ENCODE results near the gene BRSK2.

Gene BRSK2

DNA sequence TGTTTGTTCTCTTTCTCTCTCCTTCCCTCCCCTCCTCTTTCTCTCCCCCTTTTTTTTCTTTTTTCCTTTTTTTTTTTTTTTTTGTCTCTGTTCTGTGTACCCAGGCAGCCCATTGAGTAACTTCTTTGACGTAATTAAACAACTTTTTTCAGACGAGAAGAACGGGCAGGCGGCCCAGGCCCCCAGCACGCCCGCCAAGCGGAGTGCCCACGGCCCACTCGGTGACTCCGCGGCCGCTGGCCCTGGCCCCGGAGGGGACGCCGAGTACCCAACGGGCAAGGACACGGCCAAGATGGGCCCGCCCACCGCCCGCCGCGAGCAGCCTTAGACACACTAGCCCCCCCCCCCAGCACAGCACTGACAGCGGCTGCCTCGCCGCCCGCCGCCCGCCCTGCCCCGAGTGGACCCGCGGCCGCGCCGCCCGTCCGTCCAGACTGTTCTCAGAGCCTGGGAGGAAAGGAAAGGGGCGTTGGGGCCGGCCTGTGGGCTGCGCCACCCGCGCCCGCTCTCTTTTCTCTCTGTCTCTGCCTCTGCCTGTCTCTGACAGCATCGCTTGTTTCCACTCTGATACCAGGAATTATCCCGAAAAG lies 70.8 kb downstream of the BRSK2 start:
- TF ChIP-seq, protein P1, sequence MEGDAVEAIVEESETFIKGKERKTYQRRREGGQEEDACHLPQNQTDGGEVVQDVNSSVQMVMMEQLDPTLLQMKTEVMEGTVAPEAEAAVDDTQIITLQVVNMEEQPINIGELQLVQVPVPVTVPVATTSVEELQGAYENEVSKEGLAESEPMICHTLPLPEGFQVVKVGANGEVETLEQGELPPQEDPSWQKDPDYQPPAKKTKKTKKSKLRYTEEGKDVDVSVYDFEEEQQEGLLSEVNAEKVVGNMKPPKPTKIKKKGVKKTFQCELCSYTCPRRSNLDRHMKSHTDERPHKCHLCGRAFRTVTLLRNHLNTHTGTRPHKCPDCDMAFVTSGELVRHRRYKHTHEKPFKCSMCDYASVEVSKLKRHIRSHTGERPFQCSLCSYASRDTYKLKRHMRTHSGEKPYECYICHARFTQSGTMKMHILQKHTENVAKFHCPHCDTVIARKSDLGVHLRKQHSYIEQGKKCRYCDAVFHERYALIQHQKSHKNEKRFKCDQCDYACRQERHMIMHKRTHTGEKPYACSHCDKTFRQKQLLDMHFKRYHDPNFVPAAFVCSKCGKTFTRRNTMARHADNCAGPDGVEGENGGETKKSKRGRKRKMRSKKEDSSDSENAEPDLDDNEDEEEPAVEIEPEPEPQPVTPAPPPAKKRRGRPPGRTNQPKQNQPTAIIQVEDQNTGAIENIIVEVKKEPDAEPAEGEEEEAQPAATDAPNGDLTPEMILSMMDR (IDR thresholded peaks at IDR 0.05; ENCODE audit: low read depth, low read length, missing control alignments), result no peak
- no peak for DNase-seq (ENCODE audit: low read depth)
- H3K4me3 ChIP-seq (ENCODE audit: low read depth, low read length), result no peak overlapping the region

DNA sequence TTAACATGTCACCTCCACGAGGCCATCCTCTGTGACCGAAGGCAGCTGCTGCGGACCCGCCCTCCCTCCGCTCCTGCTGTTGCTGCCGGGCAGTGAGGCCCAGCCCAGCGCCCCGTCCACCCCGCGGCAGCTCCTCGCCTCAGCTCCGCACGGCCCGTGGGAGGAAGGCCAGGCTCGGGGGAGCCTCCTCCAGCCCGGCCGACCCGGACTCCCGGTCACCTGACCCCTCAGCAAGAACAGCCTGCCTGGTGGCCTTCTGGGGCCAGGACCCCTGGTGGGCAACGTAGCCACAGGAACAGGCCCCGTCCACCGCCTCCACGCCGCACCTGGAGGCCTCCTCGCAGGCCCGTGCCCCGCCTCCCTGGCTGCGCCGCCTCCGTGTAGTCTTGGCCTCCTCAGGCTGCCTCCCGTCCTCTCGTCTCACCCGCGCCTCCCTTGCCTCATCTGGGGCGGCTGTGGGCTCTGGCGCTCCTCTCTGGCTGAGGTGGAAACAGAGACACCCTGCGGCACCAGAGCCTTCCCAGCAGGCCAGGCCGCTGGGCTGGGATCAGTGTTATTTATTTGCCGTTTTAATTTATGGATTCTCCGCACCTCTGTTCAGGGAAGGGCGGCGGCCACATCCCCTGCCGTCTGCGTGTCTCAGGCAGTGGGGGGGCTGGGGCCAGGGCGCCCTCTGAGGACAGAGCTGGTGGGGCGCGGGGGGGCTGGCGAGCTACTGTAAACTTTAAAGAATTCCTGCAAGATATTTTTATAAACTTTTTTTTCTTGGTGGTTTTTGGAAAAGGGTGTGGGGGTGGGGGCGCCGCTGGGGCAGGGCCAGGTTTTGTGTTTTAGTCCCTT lies 71.5 kb downstream of the BRSK2 start:
- no peak overlapping the region for H3K4me3 ChIP-seq (ENCODE audit: low read depth, low read length)
- DNase-seq (ENCODE audit: low read depth), result no peak
- TF ChIP-seq, protein P1 (IDR thresholded peaks at IDR 0.05; ENCODE audit: low read depth, low read length, missing control alignments), result no peak

- no peak for DNase-seq (ENCODE audit: low read depth)
- TF ChIP-seq, protein P1 (IDR thresholded peaks at IDR 0.05; ENCODE audit: low read depth, low read length, missing control alignments), result no peak
- H3K4me3 ChIP-seq (ENCODE audit: low read depth, low read length), result no peak overlapping the region
Measured at GRCh38 chr11:1461826-1462697, 72.3 kb downstream of the BRSK2 start.

DNA sequence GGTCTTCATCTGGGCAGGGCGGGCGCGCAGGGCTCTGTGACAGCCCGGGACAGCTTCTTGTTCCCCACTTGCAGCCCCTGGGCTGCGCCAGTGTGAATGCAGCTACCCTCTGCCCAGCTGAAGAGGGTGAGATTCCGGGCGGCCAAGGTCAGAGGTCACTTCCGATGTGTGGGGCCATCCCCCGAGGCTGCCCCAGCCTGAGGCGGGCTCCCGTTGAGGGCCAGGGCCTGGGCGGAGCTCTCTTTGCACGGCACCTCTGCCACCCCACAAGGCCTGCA lies 72.9 kb downstream of the BRSK2 start:
- DNase-seq (ENCODE audit: low read depth), result no peak
- TF ChIP-seq, protein P1 (IDR thresholded peaks at IDR 0.05; ENCODE audit: low read depth, low read length, missing control alignments), result no peak
- H3K4me3 ChIP-seq (ENCODE audit: low read depth, low read length), result no peak overlapping the region

GRCh38 chr11:1463056-1463455 lies 73.3 kb downstream of the BRSK2 start:
- TF ChIP-seq, protein P1 (IDR thresholded peaks at IDR 0.05; ENCODE audit: low read depth, low read length, missing control alignments), result no peak
- no peak overlapping the region for H3K4me3 ChIP-seq (ENCODE audit: low read depth, low read length)
- DNase-seq (ENCODE audit: low read depth), result no peak

- no peak for DNase-seq (ENCODE audit: low read depth)
- TF ChIP-seq, protein P1 (IDR thresholded peaks at IDR 0.05; ENCODE audit: low read depth, low read length, missing control alignments), result no peak
- H3K4me3 ChIP-seq (ENCODE audit: low read depth, low read length), result no peak overlapping the region
Measured at GRCh38 chr11:1466784-1467183, 77.0 kb downstream of the BRSK2 start.

Measured in GM12864 (cell line).